GM12874 (cell line): ENCODE results near the gene SLC6A19.

Experiments used
- CTCF ChIP-seq: IDR thresholded peaks from 2 replicates; pipeline ENCODE4 v1.5.1; 2011; ENCODE audit warnings: low read depth, mild to moderate bottlenecking, control low read depth, low read length, moderate library complexity; ENCODE audit not compliant: insufficient read depth

The SLC6A19 gene

GRCh38 chr5:1204693-1205242 lies 3.4 kb downstream of the SLC6A19 start:
- no peak for TF ChIP-seq CTCF

- no peak for TF ChIP-seq CTCF
Measured at GRCh38 chr5:1205255-1206180, 4.1 kb downstream of the SLC6A19 start.

- TF ChIP-seq CTCF = no peak
Measured at GRCh38 chr5:1206521-1207412, 5.4 kb downstream of the SLC6A19 start.

- TF ChIP-seq CTCF = no peak
Measured at GRCh38 chr5:1207555-1207954, 6.2 kb downstream of the SLC6A19 start.

- no peak for TF ChIP-seq CTCF
Measured at GRCh38 chr5:1208221-1208742, 6.9 kb downstream of the SLC6A19 start.

GRCh38 chr5:1208743-1209488 lies 7.5 kb downstream of the SLC6A19 start:
- peak; percentile 30 for TF ChIP-seq CTCF
